Lower leg skin (tissue), 4 donors: ENCODE measurements around the gene IGSF9. TPM values are rescaled to one million over a fixed set of nuclear protein-coding genes. Genes with fewer than 3 reads are reported as not detected.

Experiments used
- DNase-seq, 2 donors: peaks; one replicate each; pipeline ENCODE4 v3.0.0-alpha.2; 2019; ENCODE audit warnings: low spot score in 2 of 2
- H3K4me3 ChIP-seq: fragments of 200-600 bp; sonication (generic); 2 replicates; pipeline ENCODE4 v1.5.1; 2017; ENCODE audit warnings: mild to moderate bottlenecking, low read depth; ENCODE audit not compliant: poor library complexity, severe bottlenecking
- POLR2A ChIP-seq, 2 donors: fragments of 450-650 bp; IDR thresholded peaks; one replicate each; pipeline ENCODE4 v1.6.1; 2016 to 2017; ENCODE audit warnings: antibody characterized with exemption in 2 of 2, mild to moderate bottlenecking in 1 of 2, moderate library complexity in 1 of 2
- WGBS, 2 donors: methylation state at CpG; one replicate each; pipeline ENCODE4 v1.1.5; 2018; 5-methylcytosine and 5-hydroxymethylcytosine counted together
- intact Hi-C: fragments of 100-400 bp; cut with DNase I; formaldehyde crosslinking; loops from one replicate; pipeline ENCODE4 v1.15.0; 2023; ENCODE audit warnings: low total_unique reads
- total RNA-seq, 4 donors: library from RNA; depleted of rRNA; stranded (reverse); fragments of >200 nt; gene quantifications; one replicate each; pipeline ENCODE4 v1.1.0, GENCODE V29; 2016
- TF ChIP-seq, protein P1 (sequence below), 3 donors: fragments of 450-650 bp; IDR thresholded peaks; one replicate each; pipeline ENCODE4 v1.5.1; 2016; ENCODE audit warnings: antibody characterized with exemption in 3 of 3, mild to moderate bottlenecking in 3 of 3, moderate library complexity in 2 of 3

The IGSF9 gene
- total RNA-seq, 4 donors from 2014 or later, result 17.7 to 29.6 (median 19.6) TPM

DNA sequence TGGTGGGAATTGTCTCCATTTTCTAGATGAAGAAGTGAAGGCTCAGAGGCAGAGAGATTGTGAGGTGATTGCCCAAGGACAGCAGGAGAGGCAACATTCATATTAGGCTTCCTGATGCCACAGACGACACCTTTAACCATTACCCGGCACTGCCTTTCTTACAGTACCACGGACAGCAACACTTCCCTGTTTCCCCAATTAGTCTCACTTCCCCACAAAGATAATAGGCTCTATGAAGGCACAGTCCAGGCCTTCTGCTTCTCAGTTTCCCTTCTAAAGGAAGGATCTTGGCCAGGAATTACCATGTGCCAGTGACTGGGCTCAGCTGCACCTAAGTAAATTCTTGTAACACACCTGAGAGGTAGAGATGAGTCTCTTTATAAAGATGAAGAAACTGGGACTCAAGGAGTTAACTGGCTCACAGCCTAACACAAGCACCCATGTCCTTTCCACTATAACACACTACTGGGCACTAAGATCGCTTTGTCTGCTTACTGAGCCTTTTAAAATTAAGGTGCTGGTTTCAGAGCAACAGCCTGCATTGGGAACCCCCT is 9.6 kb downstream of the IGSF9 start:
- H3K4me3 ChIP-seq, result no peak overlapping the region
- TF ChIP-seq, protein P1, sequence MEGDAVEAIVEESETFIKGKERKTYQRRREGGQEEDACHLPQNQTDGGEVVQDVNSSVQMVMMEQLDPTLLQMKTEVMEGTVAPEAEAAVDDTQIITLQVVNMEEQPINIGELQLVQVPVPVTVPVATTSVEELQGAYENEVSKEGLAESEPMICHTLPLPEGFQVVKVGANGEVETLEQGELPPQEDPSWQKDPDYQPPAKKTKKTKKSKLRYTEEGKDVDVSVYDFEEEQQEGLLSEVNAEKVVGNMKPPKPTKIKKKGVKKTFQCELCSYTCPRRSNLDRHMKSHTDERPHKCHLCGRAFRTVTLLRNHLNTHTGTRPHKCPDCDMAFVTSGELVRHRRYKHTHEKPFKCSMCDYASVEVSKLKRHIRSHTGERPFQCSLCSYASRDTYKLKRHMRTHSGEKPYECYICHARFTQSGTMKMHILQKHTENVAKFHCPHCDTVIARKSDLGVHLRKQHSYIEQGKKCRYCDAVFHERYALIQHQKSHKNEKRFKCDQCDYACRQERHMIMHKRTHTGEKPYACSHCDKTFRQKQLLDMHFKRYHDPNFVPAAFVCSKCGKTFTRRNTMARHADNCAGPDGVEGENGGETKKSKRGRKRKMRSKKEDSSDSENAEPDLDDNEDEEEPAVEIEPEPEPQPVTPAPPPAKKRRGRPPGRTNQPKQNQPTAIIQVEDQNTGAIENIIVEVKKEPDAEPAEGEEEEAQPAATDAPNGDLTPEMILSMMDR (IDR thresholded peaks at IDR 0.05), result no peak
- TF ChIP-seq POLR2A (IDR thresholded peaks at IDR 0.05), result no peak
- intact Hi-C loops, result loop anchor here (5.0 kb wide), 1 partner anchor 72 kb away; no protein-coding TSS in a partner anchor
- DNase-seq, result no peak
- 53 to 59% methylated on average over 4 of the region's 4 CpGs for WGBS, 2 donors

DNA sequence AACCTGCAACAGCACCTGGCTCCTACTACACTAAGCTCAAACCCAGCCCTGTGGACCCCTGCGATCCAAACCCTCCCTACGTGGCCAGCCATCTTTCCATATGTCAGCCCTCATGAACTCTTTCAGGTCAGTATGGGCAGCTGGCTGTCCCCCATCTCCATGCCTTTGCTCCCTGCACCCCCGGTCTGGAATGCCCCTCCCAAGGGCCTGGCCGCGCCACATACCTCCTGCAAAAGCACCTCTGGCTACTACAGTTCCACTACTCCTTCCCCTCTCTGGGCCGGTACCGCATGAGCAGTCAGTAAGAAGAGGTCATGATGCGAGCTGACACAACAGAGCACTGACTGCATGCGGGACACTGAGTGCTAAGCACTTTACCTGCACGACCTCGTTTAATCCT is 10.1 kb downstream of the IGSF9 start:
- 86 to 91% methylated on average over 11 of the region's 11 CpGs for WGBS, 2 donors
- H3K4me3 ChIP-seq, result no peak overlapping the region
- DNase-seq, result no peak
- no peak for TF ChIP-seq POLR2A (IDR thresholded peaks at IDR 0.05)
- TF ChIP-seq, protein P1 (IDR thresholded peaks at IDR 0.05), result no peak
- intact Hi-C loops, result loop anchor here (5.0 kb wide), 1 partner anchor 72 kb away; no protein-coding TSS in a partner anchor

DNA sequence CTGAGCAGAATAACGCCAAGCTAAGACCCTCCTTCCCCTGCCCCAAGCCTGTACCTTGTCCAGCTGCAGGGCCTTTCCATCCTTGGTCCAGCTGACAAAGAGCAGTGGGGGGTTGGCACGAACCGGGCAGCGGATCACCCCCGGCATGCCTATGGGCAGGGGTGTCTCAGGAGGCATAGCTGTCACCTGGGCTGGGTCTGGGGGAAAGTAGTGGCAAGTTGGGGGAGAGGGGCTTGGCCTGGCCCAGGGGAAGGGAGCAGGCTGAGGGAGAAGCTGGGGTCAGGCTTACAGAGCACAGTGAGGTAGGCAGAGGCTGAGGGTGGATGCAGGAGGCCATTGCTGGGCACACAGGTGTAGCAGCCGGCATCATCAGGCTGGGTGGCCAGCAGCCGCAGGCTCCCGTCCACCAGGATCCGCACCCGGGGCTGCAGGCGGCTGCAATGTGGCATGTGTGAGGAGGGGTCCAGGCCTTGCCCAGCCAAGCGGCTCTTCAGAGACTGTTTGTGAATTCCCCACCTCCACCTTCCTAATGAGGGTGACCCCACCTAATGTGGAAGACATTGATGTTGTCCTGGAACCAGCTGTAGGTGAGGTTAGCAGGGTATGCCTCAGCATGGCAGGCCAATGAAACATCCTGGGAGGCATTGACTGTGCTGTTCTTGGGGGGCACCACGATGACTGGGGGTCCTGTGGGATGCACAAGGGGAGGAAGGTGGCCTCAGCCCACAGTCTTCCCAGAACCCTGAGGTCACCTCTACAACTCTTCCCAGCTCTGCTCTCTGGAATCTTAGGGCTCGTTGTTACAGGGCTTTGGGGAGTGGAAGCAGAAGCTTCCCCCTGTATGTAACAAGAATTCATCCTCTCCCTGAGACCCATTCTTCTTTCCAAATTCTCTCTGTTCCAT is 11.0 kb downstream of the IGSF9 start:
- WGBS, 2 donors, result 86 to 87% methylated on average over 10 to 14 of the region's 14 CpGs
- TF ChIP-seq, protein P1 (IDR thresholded peaks at IDR 0.05), result no peak
- no peak for TF ChIP-seq POLR2A (IDR thresholded peaks at IDR 0.05)
- intact Hi-C loops, result loop anchor here (5.0 kb wide), 1 partner anchor 73 kb away; no protein-coding TSS in a partner anchor
- DNase-seq, result no peak
- no peak overlapping the region for H3K4me3 ChIP-seq

DNA sequence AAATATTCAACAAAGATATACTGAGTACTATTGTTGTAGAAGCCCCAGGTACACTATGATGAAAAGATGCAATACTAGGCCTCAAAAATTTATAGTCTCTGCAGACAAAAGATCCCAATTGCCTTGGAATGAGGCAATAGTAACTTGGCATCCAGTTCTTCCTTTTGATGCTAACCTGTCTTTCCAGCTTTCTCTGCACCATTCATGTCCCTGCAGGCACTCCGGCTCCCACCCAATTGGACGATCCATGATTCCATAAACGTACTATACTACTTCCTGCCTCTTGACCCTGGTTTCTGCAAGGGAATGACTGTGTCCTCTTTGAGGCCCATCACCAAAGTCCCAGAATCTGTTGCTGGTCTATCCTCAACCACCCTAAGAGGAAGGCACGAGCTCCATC is 12.1 kb downstream of the IGSF9 start:
- DNase-seq, result no peak
- H3K4me3 ChIP-seq, result no peak overlapping the region
- intact Hi-C loops, result no loop called here
- TF ChIP-seq, protein P1 (IDR thresholded peaks at IDR 0.05), result no peak
- TF ChIP-seq POLR2A (IDR thresholded peaks at IDR 0.05), result no peak
- 36 to 51% methylated on average over 4 of the region's 4 CpGs for WGBS, 2 donors

DNA sequence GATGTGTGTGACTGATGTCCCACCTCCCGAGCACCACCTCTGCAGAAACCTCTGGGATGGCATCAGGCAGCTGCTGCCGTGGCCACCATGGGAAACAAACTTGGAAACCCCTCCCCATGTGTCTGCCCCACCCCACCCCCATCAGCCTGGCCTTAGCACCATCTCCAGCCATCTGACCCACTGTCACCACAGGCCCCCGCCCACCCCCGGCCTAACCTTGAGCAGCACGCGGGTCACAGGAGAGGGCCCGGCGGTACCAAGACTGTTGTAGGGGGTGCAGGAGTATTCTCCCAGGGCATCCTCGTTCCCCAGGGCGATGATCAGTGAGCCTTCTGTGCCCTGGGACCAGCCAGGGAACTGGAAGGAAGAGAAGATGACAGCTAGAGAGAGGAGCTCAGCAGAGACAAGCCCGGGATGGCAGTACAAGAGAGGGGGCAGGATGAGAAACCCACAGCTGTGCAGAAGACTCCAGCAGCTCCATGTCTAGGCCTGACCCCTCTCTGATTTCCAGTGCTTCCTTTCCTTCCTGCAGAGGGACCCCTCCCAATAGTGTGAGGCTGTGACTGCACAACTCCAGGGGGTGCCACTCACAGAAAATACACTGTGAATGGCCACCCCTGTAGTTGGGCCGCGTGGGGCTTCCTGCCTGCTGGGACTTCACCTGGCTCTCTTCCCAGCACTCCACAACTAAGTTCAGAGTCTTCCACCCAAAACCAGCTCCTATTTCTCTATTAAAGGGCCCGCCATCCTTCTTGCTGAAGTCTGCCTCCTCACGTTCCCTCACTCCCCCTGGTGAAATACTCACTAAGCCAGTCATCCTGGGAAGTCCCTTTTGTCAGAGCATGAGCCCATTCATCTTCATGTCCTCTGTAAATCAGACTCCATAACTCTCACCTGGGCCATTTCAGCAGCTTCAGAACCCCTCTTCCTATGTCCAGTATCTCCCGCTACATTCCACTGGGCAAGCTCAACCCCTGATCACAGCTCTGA is 12.8 kb downstream of the IGSF9 start:
- intact Hi-C loops, result no loop called here
- TF ChIP-seq, protein P1 (IDR thresholded peaks at IDR 0.05), result no peak
- TF ChIP-seq POLR2A (IDR thresholded peaks at IDR 0.05), result no peak
- no peak overlapping the region for H3K4me3 ChIP-seq
- WGBS, 2 donors, result 57 to 70% methylated on average over 15 of the region's 16 CpGs
- DNase-seq, result no peak
